ENCODE results near the gene CCDC106. TPM values are rescaled to one million over a fixed set of nuclear protein-coding genes. Genes with fewer than 3 reads are reported as not detected.

The CCDC106 gene
- total RNA-seq, 1 donor from 2014 or later, result 14.0 TPM

- Mint-ChIP-seq H3K9me3 (no peaks in the 10 kb centered on the region), H3K36me3 (ENCODE audit: low read depth) (peaks cover 78% of the 10 kb centered on the region), H3K4me1 (peaks cover 51% of the 10 kb centered on the region), H3K27ac (peak overlapping the region; percentile 47), H3K27me3 (no peaks in the 10 kb centered on the region), H3K4me3 (no peak overlapping the region)
- POLR2A ChIA-PET, result no interaction called here
- intact Hi-C loops (cut with micrococcal nuclease), result no loop called here
- TF ChIP-seq CTCF (IDR thresholded peaks at IDR 0.05), result no peak
- CTCF ChIA-PET, result no interaction called here
- ATAC-seq (ENCODE audit: low read depth) (no peak), DNase-seq (no peak)
Observed at GRCh38 chr19:55660404-55660803, 12.4 kb downstream of the CCDC106 start.

- Mint-ChIP-seq H3K27ac (no peak overlapping the region), H3K36me3 (ENCODE audit: low read depth) (peaks cover 78% of the 10 kb centered on the region)
Observed at GRCh38 chr19:55660991-55661390, 13.0 kb downstream of the CCDC106 start.

GRCh38 chr19:55661826-55662225, 13.8 kb downstream of the CCDC106 start:
- H3K27ac Mint-ChIP-seq, result peak overlapping the region; percentile 16
- ATAC-seq (ENCODE audit: low read depth) (no peak), DNase-seq (no peak)
- intact Hi-C loops (cut with micrococcal nuclease), result no loop called here
- no peak overlapping the region for H3K4me3 Mint-ChIP-seq
- no peak for TF ChIP-seq CTCF (IDR thresholded peaks at IDR 0.05)
- CTCF ChIA-PET, result no interaction called here
- POLR2A ChIA-PET, result interaction anchor here (0.5 kb wide), 1 partner anchor 147 kb away, joined by 3 read pairs; no protein-coding TSS in a partner anchor
- H3K4me1 Mint-ChIP-seq, result peaks cover 39% of the 10 kb centered on the region
- peaks cover 81% of the 10 kb centered on the region for H3K36me3 Mint-ChIP-seq (ENCODE audit: low read depth)
- no peaks in the 10 kb centered on the region for H3K27me3 Mint-ChIP-seq
- H3K9me3 Mint-ChIP-seq, result no peaks in the 10 kb centered on the region

More at GRCh38 chr19:55660991-55661390, 13.0 kb downstream of the CCDC106 start:
- POLR2A ChIA-PET, result no interaction called here
- Mint-ChIP-seq H3K9me3 (no peaks in the 10 kb centered on the region), H3K4me1 (peaks cover 47% of the 10 kb centered on the region), H3K4me3 (no peak overlapping the region), H3K27me3 (no peaks in the 10 kb centered on the region)
- no peak for ATAC-seq (ENCODE audit: low read depth)
- no peak for TF ChIP-seq CTCF (IDR thresholded peaks at IDR 0.05)
- no peak for DNase-seq
- CTCF ChIA-PET, result no interaction called here
- intact Hi-C loops (cut with micrococcal nuclease), result no loop called here

- intact Hi-C loops (cut with micrococcal nuclease), result no loop called here
- POLR2A ChIA-PET, result interaction anchor here (0.8 to 1.1 kb wide), 2 partner anchors 10 kb away, joined by 3 to 10 read pairs; partner anchors contain the start of gene U2AF2
Observed at GRCh38 chr19:55663846-55664536, 16.0 kb downstream of the CCDC106 start.

More at GRCh38 chr19:55663846-55664536, 16.0 kb downstream of the CCDC106 start:
- no peak for DNase-seq
- no peak overlapping the region for H3K4me3 Mint-ChIP-seq
- CTCF ChIA-PET, result no interaction called here
- H3K36me3 Mint-ChIP-seq (ENCODE audit: low read depth), result peaks cover 87% of the 10 kb centered on the region
- no peaks in the 10 kb centered on the region for H3K27me3 Mint-ChIP-seq
- TF ChIP-seq CTCF (IDR thresholded peaks at IDR 0.05), result no peak
- ATAC-seq (ENCODE audit: low read depth), result no peak
- no peaks in the 10 kb centered on the region for H3K9me3 Mint-ChIP-seq
- peaks cover 21% of the 10 kb centered on the region for H3K4me1 Mint-ChIP-seq
- no peak overlapping the region for H3K27ac Mint-ChIP-seq
